HG02870 (cell line): ENCODE data around the gene FTO.

Experiments
- ATAC-seq: cut with Tn5 transposase; IDR thresholded peaks from one replicate; pipeline ENCODE4 v1.9.1; 2021; ENCODE audit warnings: mild to moderate bottlenecking, moderate library complexity; ENCODE audit not compliant: unreplicated experiment

Gene FTO

DNA sequence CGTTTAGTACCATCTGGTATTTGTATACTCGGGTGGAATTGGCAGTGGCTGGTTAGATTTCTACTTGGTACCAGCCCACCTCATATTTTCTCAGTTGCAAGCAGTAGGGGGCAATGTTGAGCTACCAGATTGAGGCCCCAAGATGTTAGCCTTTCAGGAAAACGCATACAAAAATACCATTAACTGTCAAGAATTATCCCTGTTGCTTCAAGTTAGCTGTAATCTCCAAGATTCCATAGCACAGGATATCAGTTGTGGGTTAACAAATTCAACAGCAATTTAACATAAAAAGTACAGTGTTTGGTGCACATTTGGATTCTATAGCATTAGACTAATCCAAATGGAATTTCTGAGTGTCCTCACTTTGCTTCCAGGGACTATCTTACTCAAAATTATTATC is 188.2 kb downstream of the FTO start:
- ATAC-seq, result no peak

DNA sequence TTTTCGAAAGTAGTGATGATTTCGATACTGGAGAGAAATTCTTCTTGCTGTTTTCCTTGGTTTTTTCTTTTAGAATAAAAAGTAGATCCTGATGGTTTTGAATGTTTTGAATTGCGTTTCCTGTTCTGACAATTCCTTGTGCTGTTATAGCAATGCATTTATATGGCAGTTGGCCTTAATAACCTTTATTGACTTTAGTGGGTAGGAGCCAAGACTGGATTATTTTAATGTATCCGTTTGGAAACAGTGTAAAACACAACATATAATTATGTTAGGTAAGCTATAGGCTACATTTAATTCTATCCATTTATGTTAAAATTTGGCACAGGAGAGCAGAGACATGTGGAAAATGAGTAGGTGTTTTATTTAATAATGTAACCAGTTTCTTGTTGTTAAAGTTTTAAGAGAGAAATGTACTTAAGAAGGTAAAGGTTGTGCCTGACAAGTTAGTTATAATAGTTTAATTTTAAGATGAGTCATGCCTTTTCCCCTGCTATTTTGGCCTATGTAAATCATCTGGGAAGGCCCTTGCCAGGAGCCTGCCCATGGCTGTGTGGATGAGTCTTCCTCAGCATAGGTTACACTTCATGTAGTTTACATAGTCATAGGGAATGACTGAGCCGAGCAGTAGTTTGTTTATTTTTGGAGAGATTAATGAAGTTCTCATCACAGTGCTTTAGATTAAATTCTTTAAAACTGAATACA is 189.9 kb downstream of the FTO start:
- no peak for ATAC-seq

DNA sequence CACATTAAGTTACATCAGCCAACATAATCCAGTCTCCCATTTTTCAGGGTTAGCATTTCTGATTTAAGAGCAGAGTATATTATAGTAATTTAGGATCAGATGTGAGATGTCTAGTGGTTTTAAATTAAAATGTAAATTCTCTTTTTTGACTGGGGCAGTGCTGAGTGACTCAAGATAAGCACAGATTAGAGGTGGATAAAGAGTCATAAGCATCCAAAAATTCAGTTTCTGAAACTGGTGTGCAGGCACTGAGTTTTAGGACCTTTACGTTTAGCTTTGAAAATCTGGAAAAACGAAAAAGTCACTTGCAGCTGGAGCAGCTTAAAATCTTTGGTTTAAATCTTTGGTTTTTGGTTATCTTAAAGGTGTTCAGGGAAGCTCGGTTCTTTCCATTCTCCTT is 190.7 kb downstream of the FTO start:
- ATAC-seq, result no peak

DNA sequence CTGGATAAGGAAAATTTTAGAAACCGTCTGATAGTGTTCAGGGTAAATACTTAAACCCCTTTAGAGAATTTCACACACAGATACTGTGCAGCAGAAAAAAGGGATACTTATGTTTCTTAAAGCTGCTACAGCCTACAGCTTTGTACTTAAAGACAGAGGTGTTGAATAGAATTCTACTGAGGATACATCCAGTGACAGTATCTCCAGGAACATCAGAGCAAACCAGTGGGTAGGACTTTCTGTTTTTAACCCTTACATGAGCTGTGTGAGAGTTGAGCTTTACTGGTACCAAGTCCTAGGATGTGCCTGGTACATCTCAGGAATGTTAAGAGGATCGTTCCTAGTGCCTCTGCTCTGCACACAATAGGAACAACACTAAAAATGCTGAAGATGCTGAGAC is 191.5 kb downstream of the FTO start:
- no peak for ATAC-seq

DNA sequence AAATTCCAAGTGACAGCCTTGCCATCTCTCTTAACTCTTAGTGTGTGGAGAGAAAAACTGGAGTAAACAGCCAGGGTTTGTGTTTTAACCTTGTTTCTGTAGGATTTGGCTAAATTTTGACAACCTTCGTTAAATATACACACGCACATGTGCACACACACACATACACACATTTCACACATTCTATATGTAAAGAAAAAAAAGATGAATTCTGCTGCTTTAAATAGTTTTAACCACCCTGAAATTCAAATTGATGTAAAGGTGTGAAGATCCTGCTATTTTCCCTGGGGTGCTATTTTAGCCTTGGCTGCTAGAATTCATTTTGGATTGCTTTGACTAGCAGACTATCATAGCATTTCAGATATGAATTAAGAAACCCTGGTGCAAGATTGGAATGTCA is 191.9 kb downstream of the FTO start:
- ATAC-seq, result no peak

DNA sequence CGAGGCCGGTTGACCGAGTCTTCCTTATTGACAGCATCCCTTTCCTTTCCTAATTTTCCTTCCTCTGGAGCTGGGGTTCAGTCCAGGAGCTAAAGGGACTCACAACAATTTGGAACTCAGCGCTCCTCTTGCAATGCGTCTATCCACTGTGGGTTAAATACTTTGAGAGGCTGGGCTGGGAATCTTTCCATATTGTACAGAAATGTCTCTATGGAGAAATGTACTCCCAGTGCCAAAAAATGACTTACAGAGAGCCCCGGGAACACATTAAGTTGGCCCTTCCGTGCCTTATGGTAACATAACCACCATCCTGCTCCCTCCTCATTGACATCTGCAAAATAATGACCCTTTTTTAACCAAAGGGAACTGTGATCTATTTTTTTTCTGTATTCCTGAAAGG is 192.8 kb downstream of the FTO start:
- no peak for ATAC-seq

DNA sequence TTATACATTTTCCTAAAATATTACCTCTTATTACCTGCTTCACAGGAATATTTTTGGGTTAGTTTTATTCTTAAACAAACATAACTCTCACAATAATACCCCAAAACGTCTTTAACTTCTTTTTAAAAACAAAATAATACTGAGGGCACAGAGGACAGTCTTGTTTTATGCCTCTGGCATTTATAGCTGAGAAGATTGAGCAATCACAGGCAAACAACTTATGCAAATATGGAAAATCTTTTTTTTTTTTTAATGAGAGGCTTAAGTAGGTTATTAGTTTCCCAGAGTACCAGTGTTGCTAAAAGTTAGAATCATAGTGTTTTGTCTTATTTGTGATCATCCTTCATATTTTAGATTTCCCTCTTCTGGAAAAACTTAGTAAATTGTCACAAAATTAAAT is 195.0 kb downstream of the FTO start:
- no peak for ATAC-seq

DNA sequence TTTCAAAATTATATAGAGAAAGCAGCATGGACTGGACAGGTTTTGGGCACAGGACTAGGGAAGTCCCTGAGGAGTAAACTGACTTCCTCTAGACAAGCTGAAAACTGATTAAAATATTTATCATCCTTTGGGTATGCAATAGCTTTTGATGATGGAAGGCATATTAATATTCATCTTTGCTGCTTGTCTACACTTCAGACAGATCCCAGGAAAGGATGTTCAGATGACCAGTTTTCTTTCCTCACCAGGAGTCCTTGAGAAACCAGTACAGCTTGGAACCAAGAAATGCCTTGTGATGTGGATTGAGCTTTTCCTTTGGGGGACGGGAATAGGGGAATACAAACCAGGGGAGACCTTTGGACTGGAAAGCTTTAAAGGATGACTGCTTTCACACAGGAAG is 195.5 kb downstream of the FTO start:
- no peak for ATAC-seq

DNA sequence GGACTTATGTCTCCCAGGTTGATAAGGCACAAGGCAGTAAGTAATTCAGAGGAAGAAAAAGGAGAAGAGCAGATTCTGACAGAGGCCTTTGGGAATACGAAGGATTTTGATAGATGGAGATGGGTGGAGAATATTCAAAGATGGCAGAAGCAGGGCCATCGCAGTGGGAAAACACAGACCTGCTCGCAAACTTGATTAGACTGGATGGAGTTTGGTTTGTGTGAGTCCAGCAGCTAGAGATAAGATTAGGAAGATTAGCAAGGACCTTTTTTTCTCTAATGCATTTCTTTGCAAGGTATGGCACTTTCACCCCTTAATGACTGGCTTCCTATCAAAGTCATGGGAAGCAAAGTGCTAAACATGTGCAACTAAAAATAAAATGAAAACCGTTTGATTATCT is 196.7 kb downstream of the FTO start:
- no peak for ATAC-seq

DNA sequence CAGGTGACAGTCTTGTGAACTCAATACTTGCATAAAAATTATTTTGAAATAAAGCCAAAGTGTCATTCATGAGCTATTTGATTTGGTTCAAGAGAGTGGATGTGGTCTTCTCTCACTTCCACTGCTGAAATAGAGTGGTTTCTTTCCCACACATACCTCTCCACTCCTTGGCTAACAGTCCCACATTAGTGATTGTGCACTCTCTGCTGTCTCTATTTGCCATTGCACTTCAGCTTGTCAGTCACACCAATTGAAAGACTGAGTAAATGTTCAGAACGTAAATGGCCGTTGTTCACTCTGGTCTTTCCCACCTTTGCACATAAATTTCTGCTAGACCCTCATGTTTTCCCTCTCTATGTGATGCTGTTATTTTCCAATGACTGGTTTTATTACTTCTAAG is 197.5 kb downstream of the FTO start:
- no peak for ATAC-seq

DNA sequence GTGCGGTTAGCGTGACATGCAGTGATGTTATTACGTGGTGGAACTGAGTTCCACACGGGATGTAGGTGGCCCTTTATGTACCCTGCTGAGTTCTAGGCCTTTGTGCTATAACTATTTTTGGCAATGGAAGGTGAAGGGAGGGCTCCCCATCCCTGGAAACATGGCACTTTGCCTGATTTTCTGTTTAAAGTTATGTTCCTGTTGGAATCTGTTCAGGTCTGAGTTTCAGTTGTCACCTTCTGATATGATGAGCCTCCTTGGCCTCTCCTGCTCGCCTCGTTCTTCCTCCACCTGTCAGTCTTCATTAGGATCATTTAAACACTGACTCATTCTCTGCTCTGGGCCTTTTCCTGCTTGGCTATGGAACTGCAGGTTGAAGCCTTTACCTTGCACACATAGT is 200.6 kb downstream of the FTO start:
- no peak for ATAC-seq

DNA sequence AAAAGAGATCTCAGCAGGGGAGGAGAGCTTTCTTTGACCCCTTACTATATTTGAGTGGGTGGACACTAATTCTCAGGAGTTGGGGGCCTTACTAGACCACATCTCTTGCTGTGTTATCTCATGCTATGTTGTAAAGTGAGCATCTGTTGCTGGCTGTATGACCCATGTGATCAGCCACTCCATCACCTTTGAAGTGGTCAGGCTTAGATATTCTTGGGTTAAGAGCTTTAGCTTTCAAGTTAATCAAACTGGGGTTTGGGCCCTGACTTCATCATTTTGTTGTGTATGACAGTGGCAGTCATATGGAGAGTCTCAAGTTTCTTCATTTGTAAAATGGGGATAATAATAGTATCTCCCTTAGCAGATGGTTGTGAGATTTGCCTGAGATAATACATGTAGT is 201.1 kb downstream of the FTO start:
- ATAC-seq, result no peak

DNA sequence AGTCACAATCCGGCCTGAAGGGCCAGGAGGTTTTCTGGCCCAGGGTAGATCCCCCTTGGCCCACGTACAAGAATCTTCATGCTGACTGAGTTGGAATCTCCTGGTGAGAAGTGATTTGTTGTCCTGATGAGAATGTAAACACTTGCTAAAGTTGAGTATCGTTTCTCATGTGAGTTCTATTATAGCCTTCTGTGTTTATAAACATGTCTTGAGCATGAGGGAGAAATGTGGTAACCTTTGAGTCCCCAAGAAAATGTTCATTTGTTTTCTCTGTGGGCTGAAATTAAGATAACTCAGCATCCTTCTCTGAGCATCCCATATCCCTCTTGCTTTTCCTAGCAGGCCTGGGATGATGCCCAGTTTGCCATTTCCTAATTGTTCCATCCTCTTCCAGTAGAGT is 204.8 kb downstream of the FTO start:
- no peak for ATAC-seq

DNA sequence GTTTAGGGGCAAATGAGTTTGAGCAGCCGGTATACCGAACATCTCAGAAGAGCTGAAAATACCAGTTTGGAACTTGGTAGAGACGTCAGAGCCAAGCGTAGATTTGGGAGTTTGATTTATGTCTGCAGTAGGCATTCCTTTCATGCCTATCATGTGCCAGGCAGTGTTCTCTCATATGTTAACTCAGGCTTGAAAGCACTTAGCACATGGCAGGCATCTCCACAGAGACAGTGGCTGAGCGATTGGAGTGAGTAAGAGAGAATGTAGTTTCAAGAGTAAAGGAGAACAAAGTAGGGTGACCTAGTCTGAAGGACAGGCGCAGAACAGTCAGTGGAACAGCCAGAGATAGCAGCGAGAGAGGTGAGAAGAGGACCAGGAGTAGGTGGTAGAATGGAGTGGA is 207.0 kb downstream of the FTO start:
- ATAC-seq, result no peak

DNA sequence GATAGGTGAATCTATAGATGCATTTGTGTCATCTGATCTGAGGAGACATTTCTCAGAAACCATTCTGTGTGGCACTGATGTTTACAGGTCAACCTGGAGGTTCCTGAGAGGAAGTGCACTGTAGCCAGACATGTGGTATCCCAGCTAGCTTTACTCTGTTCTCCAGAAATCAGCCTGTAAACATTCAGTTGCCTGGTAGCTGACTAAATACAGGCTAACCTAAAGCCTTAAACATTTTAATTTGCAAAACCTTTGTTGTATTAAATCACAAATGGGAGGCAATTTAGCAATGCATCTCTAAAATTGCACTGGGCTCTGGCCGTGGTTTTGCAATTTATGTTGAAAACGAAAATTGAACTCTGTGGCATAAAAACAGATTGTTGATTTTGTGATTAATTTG is 207.6 kb downstream of the FTO start:
- no peak for ATAC-seq

DNA sequence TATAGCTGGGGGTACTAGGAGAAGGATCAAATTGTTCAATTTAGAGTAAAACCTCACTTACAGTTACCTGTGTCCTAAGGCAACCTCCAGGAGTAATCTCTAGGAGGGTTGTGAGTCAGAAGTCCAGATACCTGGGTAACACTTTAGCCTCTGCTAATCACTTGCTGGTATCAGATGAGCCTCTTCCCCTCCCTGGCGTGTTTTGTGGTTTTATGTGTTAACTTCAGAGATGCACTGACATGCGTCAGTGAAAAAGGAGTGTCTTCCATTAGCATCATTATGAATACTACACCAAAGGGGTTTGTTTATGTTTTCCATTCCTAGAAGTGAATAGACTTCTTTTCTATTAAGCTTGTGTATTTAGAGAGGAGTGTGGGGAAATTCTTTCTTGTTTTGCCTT is 208.2 kb downstream of the FTO start:
- ATAC-seq, result peak; percentile 58

DNA sequence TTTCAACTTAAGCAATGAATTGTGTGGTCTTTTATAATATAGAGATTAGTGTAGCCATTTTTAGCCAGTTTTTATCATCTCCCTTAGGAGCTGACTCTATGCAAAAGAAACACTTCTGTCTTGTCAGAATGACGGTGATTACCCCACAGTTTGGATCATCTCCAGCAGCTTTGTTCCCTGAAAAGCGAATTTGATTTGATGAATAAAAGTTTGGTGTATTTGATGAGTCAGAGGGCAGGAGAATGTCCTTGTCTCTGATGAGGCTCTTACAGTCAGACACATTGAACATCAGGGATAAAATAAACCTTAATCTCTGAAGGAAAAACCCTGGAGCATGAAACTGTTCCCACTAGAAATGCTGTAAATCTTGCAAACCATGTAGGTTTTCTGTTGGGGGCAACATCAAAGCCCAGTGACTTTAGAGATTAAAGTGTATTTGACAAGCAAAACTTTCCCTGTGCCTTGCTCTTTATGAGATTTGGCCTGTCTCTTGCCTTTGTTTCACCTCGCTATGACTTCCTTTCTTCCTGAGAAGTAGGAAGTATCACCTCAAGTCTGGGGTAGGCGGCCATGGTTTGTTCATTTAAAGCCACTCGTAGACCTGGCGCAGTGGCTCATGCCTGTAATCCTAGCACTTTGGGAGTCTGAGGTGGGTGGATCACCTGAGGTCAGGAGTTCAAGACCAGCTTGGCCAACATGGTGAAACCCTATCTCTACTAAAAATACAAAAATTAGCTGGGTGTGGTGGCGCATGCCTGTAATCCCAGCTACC is 209.3 kb downstream of the FTO start:
- ATAC-seq, result no peak

DNA sequence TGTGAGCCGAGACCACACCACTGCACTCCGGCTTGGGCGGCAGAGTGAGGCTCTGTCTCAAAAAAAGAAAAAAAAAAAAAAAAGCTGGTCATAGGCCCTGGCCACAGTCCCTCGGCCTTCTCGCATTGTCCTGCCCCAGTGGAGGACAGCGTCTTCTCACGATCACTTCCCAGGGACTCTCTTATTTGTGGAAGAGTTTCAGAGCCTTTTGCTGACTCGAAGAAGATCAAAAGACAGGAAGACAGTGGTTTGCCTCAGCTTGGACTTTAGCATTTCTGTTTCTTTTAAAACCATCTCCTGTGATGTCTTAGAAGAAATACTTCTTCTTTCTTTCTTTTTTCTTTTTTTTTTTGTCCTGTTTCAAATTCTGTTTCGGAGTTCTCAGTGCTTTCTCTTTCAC is 210.0 kb downstream of the FTO start:
- ATAC-seq, result no peak

DNA sequence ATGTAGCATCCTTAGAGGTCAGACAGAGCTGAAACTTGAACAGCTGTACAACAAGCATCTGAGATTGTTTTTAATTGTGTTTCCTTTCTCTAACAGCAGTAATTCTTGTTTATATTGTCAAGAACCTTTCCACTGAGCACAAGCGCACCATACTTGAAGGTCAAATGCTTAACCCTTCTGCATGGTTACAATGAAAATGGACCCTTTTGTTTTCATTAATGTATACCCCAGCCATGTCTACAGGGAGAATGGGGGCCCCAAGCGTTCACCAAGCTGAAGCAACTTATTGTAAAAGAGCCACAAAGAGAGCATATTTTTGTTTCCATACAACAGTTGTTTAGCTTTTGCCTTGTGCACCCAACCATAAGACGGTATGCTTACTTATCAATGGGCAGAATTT is 210.8 kb downstream of the FTO start:
- ATAC-seq, result no peak

DNA sequence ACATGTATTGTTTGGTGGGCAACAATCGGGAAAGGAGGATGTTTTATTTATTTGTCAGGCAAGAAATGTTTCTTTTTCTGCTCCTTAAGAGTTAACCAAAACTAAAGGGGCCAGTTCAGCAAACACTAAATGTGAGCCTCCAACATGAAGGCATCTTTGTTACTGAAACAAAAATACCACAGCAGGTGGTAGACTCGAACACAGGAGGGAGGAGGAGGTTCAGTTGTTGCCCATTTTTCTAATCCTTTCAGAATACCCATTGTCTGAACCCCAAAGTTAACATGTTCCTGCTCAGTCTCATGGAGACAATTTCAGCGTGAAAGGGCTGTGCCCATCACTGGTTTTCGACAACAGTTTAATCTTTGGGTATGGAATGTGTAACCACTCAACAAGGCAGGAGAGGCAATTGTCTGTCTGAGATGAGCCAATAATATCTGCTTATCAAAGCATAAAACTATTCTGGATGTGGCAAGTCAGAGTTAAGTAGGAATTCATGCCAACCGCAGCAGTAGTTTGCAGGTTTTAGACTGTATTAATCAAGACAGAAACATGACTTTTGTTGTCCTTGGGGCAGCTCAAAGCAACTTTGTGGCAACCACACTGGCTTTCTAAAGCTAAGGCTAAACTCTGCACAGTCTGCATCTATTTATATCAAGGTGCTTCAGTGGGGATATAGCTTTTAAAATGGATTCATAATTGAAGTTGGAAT is 211.7 kb downstream of the FTO start:
- ATAC-seq, result no peak

DNA sequence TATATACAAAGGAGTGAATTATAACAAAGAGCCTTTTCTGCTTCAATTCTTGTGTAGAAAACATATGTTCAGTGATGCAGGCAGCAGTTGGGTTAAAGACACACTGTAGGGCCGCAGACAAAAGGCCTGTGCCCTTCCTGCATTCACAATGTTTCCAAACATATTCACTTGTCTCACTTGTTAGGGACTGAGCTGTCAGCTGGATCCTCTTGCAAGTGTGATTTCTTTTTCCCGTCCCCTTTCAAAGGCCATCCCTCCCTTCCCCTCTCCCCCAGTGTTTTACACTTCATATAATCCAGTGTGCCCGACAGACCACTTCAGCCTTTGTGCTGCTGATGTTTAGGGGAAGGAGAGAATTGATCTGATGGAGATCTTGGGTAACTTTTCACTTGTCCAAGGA is 217.0 kb downstream of the FTO start:
- no peak for ATAC-seq
